GM18526 (cell line): ENCODE results near the gene SART3.

Experiments
- POLR2A ChIP-seq: IDR thresholded peaks from 3 replicates; pipeline ENCODE4 v1.6.1; 2011; ENCODE audit not compliant: insufficient read length; ENCODE audit errors: extremely low read depth

SART3 gene

DNA sequence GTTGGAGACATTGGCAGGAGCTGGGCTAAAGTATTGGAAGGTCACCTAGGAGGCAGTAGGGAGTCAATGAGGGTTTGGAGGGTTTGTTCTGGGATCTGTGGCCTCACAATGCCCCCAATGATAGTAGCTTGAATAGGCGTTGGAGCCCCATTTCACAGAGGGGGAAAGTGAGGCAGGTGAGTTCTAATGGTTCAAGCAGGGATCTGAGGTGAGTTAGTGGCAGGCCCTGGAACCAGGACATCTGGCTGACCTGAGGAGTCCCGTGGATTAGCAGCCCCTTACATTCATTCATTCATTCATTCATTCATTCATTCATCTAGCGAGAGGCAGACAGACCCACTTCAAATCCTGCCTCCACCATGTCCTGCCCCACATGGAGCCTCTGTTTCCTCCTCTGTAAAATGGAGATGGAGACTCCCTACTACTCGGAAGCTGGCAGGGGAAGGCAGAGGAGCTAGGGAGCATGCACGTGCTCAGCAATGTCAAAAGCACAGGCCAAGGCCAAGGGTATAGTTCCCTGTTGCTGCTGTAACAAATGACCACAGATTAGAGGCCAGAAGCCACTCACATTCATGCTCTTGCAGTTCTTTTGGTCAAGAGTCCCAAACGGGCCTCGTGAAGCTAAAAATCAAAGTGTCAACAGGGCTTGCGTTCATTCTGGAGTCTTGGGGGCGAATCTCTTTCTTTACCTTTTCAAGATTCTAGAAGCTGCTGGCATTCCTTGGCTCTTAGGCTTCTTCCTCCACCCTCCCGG is 39.2 kb upstream of the SART3 start:
- no peak for TF ChIP-seq POLR2A

DNA sequence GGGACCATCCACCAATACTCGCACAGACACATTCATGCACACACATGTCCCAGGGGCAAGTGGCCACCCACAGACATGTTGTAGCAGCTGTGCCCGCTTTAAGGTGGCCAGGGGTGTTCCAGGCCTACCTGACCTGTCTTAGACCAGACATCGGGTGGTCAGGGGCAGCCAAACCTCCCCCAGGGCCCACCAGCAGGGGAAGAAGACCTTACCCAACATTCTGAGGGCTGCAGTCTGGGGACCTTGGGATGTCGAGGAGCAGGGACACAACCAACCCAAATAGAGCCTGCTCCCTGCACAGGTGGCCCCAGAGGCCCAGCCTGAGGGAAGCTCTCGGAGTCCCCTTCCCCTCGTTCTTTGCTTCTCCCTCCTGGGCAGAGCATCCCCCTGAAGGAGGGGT is 38.6 kb upstream of the SART3 start:
- no peak for TF ChIP-seq POLR2A

DNA sequence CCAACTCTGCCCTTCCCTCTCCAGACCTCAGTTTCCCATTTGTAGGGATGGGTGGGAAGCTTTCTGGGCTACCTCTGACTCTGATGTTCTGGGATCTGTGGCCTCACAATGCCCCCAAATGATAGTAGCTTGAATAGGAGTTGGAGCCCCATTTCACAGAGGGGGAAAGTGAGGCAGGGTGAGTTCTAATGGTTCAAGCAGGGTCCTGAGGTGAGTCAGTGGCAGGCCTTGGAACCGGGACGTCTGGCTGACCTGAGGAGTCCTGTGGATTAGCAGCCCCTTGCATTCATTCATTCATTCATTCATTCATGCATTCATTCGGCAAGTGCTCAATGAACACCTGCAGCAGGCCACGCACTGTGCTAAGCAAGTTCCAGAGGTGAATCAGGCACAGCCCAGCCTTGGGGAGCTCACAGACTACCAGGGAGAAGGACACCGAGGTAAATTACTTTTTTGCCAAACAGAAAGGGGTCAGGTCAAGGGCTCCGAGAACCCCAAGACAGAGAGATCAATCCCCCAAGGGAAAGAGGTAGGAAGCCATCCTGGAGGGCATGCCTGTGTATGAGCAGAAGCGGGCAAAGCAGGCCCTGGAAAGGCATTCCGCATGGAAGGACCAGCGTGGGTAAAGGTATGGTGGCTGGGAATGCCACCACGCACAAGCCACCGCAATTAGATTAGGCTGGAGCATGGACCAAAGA is 37.7 kb upstream of the SART3 start:
- no peak for TF ChIP-seq POLR2A

DNA sequence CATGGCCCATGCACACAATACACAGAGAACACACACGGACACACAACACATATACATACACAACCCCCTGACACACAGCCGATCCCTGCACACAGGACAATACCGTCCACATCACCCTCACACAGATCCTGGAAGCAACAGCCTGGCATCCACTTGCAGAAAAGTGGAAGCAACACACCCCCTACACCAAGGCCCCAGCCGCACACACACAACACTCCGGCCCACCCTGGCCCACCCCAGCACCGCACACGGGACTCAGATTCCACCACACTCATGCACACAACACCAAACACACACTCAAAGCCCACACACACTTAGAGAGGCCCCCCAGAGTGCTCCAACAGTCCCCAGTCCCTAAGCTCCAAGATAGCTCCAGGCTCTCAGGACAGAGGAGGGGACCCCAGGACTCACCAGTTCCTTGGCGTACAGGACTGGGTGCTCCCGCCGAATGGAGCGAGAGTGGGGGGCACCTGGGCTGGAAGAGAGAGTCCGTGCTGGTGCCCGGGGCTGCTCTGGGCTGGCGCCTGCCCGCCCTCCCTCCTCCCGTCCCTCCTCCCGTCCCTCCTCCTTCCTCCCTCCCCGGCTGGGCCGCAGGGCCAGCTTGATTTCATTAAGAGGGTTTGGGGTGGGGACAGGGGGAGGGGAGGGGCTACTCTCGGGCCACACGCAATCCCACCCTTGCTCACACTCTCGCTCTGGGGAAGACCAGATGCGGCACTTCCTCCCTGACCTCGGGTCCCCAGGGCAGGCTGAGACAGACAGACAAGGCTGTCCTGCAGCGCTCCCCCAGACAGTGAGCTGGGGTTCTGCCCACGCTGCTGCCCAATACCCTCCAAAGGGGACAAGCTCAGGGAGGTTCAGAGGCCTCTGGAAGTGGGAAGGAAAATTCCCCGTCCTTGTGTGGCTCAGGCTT is 36.8 kb upstream of the SART3 start, which contains the start of gene TMEM119:
Gene TMEM119 (minus strand): TSS at position 526 of the 913 bp plus-strand sequence. CDS start 5,701 bp downstream, outside the sequence.
- no peak for TF ChIP-seq POLR2A

DNA sequence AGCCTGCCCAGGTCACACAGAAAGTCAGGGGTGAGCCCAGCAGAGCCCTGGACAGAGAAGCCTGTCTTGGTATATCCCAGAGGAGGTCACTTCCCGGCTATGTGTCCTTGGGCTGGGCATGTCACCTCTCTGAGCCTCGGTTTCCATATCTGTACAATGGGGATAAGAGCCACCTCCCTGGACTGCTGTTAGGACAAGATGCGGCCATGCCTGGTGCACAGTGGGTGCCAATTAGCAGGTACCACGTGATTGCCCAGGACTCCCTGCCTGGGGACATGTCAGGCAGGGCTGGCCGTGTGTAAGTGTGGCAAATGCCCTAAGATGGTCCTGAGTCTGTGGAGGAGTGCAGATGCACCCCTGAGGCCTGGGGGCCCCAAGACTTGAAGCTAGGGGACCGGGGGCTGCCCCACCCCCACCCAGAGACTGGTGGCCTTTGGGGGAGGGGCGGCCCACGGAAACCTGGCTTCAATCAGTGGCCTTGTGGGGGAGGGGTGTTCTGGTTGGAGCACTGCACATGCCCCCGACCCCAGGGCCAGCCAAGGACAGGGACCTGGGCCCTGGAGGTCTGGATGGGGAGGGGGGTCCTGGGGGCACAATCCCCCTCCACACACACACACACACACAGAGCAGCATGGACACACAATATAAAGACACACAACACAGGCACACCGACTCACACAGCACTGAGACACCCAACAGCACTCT is 36.0 kb upstream of the SART3 start:
- TF ChIP-seq POLR2A = no peak

DNA sequence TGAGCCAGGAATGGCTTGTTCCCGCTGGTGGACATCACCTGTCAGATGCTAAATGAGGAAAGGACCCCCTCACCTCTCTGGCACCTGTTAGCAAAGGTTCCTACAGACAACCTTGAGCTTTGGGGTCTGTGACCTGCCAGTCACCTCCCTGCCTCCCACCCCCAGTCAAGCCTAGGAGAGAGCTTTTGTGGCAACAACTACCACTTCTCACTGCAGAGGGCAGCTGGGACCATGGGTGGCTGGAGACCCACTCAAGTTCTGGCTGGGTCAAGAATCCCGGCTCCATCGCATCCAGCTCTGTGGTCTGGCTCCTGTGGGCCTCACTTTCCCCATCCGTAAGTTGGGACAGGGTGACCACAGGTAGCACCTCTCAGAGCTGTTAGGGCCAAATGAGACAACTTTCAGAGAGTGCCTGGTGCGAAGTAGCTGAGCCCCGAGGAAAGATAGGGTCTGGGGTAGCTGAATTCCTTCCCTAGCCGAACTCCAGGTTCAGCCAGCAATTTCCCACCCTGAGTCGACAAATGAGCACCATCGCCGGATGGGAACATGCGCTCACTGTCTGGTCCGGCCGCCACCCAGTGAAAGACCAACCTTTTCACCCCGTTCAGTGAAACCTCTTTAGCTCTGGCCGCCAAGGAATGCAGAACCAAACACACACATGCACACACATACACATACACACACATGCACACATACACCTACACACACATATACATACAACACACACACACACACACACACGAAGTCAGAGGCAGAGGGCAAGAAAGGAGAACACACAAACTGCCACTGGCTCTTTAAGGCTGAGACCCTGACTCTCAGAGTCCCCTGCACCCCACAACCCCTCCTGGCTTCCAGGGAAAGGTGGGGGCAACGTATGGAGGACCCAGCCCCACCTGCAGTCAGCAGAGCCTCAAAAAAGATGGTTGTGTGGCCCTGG is 35.0 kb upstream of the SART3 start:
- no peak for TF ChIP-seq POLR2A

DNA sequence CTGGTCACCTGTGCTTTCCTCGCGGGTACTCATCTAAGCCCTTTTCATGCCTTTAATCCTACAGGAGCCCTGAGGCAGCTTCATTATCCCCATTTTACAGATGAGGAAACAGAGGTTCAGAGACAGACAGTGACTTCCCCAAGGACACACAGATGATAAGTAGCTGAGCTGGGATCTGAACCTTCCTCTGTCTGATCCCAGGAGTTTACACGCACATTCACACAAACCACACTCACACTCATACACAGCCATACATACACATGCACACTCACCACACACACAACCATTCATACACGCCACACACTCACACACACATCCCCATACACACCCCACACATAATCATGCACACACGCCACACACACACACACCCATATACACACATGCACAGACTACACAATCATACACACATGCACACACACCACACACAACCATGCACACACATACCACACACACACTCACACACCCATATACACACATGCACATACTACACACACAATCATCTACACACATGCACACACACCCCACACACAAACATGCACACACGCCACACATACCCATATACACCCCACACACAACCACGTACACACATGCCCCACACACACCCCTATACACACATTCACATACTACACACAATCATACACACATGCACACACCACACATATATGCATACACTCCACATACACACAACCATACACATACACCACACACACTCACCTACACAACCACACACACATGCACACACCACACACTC is 34.2 kb upstream of the SART3 start:
- no peak for TF ChIP-seq POLR2A

DNA sequence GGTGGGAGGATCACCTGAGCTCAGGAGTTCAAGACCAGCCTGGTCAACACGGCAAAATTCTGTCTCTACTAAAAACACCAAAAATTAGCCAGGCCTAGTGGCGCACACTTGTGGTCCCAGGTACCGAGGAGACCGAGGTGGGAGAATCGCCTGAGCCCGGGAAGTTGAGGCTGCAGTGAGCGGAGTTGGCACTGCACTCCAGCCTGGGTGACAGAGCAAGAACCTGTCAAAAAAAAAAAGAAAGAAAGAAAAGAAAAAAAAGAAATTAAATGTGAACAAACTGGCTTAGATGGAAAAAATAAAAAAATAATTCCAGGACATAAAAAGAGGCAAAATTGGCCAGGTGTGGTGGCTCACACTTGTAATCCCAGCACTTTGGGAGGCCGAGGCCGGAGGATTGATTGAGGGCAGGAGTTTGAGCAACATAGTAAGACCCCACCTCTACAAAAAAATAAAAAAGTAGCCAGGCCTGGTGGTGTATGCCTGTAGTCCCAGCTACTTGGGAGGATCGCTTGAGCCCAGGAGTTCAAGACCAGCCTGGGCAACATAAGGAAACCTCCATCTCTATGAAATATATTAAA is 33.4 kb upstream of the SART3 start:
- no peak for TF ChIP-seq POLR2A

DNA sequence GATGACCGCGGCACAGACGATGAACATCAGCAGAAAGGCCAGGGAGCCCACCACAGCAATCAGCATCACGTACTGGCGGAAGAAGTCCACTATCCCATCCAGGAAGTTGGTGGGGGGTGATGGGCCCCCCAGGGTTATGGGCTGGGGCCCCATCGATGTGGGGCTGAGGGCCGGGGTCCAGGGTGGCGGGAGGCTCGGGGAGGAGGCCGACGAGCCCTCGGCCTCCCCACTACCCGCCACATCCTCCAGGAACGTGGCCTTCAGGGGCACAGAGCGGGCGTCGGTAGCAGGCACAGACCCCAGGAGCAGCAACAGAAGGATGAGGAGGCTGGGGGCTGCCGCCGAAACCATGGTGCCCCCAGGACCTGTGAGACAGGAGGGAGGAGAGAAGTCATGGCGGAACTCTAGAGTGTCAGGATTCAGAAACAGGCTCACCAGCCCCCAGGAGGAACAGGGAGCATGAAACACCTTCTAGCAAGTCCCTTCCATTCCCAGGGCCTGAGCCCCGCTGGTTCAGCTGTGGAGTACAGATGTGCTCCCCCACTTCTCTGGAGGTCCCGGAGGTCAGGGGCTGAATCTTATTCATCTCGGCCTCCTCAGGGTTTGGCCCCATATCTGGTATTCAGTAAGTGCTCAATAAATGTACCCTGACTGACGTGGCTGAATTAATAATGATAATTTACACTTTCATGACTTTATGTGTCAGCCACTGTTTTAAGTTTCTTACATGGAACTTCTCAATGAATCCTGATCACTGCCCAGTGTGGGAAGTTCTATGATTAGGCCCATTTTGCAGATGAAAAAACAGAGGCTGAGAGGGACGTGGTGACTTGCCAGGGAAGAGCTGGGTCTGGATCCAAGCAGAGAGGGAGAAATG is 31.3 kb upstream of the SART3 start:
- no peak for TF ChIP-seq POLR2A

DNA sequence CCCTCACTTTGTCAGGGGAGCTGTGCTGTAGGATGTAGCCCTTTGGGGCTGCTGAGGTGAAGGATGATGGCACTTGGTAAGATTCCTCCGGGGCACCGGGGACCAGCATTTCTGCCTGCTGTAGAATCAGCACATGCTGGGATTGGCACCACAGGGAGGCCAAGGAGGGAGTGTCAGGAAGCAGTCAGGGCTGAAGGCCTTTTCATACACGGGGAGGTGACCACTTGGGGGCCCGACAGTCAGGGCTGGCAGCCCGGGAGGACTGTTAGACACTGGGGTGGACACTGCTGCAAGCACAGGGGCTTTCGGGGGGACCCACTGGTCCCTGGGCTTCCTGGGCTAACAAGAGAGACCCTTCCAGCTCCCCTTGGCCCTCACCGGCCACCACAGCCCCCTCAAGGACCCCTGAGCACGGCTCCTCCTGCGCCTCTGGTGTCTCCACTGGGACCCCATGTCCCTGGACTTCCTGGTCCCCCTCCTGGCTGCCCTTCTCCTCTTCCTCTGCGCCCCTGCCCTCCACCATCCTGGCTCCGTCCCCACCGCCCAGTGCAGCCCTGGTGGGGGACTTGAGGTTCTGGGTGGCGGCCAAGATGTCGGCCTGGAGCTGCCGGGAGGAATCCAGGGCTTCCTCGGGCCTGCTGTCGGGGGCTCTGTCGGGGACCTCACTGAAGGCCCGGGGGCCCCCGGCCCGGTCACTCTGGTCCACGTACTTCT is 30.5 kb upstream of the SART3 start:
- no peak for TF ChIP-seq POLR2A

DNA sequence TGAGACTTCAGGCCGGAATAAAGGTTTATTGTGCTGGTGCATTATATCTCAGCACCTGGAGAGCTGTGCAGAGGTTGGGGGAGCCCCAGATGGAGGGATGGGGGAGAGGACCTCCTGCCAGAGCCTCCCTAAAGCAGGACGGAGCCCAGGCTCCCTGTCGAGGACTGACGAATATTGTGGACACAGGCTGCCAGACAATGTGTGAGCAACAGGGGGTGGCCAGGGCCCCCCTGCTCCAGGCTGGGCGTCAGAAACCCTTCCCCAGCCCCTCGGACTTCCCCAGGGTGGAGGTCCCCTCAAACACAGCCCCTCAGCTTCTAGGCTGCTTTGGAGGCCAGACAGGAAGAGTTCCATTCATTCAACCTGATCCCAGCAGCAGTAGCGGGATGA is 28.9 kb upstream of the SART3 start:
- no peak for TF ChIP-seq POLR2A
